Activated naive CD8-positive, alpha-beta T cell treated with anti-CD3 and anti-CD28 coated beads, Interleukin-2, amount 10 ng/mL, durations not matched to agents 7 days and 5 days (primary cell): ENCODE results near the gene VSTM4. TPM values are rescaled to one million over a fixed set of nuclear protein-coding genes. Genes with fewer than 3 reads are reported as not detected.

ENCODE experiments used
- ATAC-seq: fragments of 150-1000 bp; cut with Tn5 transposase; one replicate; pipeline ENCODE4 v1.10.0; 2021; ENCODE audit warnings: low read depth, moderate library complexity
- POLR2A ChIA-PET: fragments of 350-600 bp; sonication (Branson Sonifier 250); formaldehyde crosslinking; loops from one replicate; lab custom pipeline; 2021; ENCODE audit warnings: antibody characterized with exemption; lab: Charles Lee
- DNase-seq: peaks from one replicate; pipeline ENCODE4 v3.0.0; 2021
- H3K27ac Mint-ChIP-seq: one replicate; pipeline ENCODE4 v1.8.0; 2022; ENCODE audit warnings: mild to moderate bottlenecking, mixed read lengths
- H3K27me3 Mint-ChIP-seq: one replicate; pipeline ENCODE4 v1.8.0; 2022; ENCODE audit warnings: mild to moderate bottlenecking, moderate library complexity, mixed read lengths
- H3K36me3 Mint-ChIP-seq: one replicate; pipeline ENCODE4 v1.8.0; 2021; ENCODE audit warnings: mild to moderate bottlenecking, mixed read lengths
- H3K4me1 Mint-ChIP-seq: one replicate; pipeline ENCODE4 v1.8.0; 2021; ENCODE audit warnings: mixed read lengths
- H3K4me3 Mint-ChIP-seq: one replicate; pipeline ENCODE4 v1.8.0; 2022; ENCODE audit warnings: mild to moderate bottlenecking, moderate library complexity, mixed read lengths
- H3K9me3 Mint-ChIP-seq: one replicate; pipeline ENCODE4 v1.8.0; 2021; ENCODE audit warnings: mixed read lengths
- total RNA-seq, 2 experiments: library from RNA; stranded (reverse); gene quantifications; one replicate each; pipeline ENCODE4 v1.2.3, GENCODE V29; 2021

Gene VSTM4
- total RNA-seq, 2 experiments from 2014 or later, result not detected

DNA sequence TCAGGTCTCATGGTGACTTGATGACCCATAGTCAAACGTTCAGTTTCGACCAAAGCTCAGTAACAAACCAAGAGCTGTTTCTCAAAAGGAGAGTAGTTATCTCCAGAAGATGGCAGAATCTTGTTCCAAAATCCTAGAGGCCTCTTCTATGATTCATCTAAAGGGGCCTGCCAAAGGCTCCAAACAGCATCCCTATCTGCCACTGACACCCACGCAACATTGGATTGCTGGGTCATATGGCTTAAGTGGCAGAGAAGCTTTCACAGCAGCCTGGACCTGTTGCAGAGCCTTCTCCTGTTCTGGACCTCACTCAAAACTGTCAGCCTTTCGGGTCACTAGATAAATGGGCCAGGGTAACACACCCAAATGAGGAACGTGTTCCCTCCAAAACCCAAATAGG is 121.7 kb downstream of the VSTM4 start:
- Mint-ChIP-seq H3K4me3 (no peak overlapping the region), H3K9me3 (no peaks in the 10 kb centered on the region), H3K27ac (no peak overlapping the region), H3K4me1 (no peaks in the 10 kb centered on the region), H3K27me3 (peaks cover 14% of the 10 kb centered on the region), H3K36me3 (no peaks in the 10 kb centered on the region)
- POLR2A ChIA-PET, result no interaction called here
- DNase-seq (no peak), ATAC-seq (no peak)

DNA sequence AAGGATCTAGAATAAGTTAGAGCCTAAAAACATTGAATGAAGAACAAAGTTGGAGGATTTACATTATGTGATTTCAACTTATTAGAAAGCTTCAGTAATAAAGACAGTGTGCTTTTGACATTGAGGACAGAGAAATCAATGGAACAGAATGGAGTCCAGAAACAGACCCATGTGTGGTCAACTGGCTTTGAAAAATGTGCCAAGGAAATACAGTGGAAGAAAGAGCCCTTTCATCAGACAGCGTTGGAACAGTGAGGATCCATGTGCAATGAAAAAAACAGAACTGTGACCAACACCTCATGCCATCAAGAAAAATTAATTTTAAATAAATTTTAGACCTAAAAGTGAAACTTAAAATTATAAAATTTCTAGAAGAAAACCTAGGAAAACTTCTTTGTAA is 125.1 kb downstream of the VSTM4 start:
- Mint-ChIP-seq H3K27ac (no peak overlapping the region), H3K4me3 (no peak overlapping the region), H3K36me3 (no peaks in the 10 kb centered on the region), H3K9me3 (no peaks in the 10 kb centered on the region), H3K27me3 (peaks cover 8% of the 10 kb centered on the region), H3K4me1 (no peaks in the 10 kb centered on the region)
- DNase-seq, result no peak
- ATAC-seq, result no peak
- POLR2A ChIA-PET, result no interaction called here

DNA sequence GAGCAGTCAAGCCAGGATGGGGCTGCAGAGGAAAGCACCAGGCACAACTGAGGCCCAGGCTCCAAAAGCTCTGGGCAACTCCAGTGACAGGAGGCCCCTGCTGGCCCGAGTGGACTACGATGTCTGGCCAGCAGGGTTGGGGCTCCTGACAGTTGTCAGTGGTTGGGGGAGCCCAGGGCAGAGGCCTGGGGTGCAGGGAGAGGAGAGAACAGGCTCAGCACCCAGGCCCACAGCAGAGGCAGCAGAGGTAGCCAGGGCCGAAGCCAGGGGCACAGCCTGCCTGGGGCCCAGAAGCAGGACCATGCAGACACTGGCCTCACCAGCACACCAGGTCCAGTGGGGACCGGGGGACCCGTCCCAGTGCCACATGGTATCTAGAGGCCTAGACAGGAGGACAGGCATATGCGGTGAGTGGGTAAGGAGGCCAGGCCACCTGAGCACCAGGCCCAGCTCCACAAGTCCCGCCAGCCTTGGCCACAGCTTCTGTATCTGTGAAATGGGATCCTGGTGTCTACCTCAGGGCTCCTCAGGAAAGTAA is 129.6 kb downstream of the VSTM4 start:
- POLR2A ChIA-PET, result no interaction called here
- Mint-ChIP-seq H3K4me1 (no peaks in the 10 kb centered on the region), H3K36me3 (no peaks in the 10 kb centered on the region), H3K27ac (no peak overlapping the region), H3K27me3 (peaks cover 2% of the 10 kb centered on the region), H3K4me3 (no peak overlapping the region), H3K9me3 (no peaks in the 10 kb centered on the region)
- DNase-seq (no peak), ATAC-seq (no peak)

DNA sequence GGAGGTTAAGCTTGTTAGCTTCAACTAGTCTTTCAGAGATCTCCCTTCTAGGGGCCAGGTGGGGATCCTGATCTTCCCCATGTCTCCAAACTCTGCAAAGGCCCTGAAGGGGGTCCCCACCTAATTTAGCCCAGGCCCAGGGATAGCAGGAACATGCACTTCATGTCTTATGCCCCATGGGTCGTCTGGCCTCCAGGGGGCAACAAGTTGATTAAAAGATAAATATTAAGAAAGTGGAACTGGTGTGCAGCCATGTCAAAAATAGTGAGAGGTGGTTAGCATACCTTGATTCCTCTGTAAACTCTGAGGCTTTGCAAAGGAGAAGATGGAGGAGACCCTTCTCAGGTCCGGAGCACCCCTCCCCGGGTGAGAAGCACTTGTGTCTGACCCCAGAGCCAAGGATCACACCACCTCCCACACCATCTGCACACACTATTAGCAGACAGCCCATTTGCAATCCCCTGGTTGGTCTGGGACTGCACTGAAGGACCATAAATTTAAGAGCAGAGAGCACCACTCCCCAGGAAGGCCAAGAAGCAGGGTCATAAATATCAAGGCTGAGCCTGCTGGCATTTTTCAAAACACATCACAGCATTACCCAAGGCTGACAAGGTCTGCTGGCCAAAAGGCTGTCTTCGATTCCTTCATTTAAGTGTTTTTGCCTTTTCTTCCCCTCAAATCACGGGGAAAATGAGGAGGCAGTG is 131.5 kb downstream of the VSTM4 start:
- Mint-ChIP-seq H3K27ac (no peak overlapping the region), H3K9me3 (no peaks in the 10 kb centered on the region), H3K4me1 (no peaks in the 10 kb centered on the region), H3K36me3 (no peaks in the 10 kb centered on the region), H3K27me3 (no peaks in the 10 kb centered on the region), H3K4me3 (no peak overlapping the region)
- ATAC-seq (no peak), DNase-seq (no peak)
- POLR2A ChIA-PET, result no interaction called here

GRCh38 chr10:48982584-48982983 is 132.7 kb downstream of the VSTM4 start:
- Mint-ChIP-seq H3K9me3 (no peaks in the 10 kb centered on the region), H3K27me3 (no peaks in the 10 kb centered on the region), H3K4me1 (no peaks in the 10 kb centered on the region), H3K4me3 (no peak overlapping the region), H3K27ac (no peak overlapping the region), H3K36me3 (no peaks in the 10 kb centered on the region)
- POLR2A ChIA-PET, result no interaction called here
- no peak for DNase-seq
- ATAC-seq, result no peak

DNA sequence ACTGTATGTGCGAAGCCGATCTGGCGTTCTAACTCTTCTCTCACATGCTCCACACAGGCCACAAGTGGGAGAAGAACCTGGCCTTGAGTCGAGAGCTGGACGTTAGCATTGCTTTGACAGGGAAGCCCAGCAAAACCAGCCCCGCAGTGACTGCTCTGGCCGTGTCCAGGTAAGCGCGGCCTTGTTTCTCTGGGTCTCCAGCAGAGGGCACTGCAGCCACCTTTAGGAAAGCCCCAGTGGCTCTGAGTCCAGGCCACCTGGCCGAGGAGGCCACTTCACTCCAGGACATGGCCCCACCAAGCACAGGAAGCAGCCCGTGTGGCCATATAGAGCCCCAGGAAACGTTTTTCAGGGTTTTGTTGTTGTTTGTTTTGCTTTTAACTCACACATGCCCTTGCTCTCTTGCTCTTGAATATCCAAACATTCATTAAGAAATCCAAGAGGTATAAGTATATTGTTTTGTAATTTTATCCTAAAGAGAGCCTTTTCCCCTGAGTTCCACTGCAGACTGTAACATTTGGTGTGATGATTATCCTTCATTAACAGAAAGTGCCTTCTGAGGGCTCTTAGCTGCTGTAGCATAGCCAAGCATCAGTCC is 133.9 kb downstream of the VSTM4 start:
- ATAC-seq (peak; percentile 73), DNase-seq (peak; percentile 50)
- H3K4me1 Mint-ChIP-seq, result no peaks in the 10 kb centered on the region
- POLR2A ChIA-PET, result no interaction called here
- H3K27me3 Mint-ChIP-seq, result no peaks in the 10 kb centered on the region
- H3K36me3 Mint-ChIP-seq, result no peaks in the 10 kb centered on the region
- H3K4me3 Mint-ChIP-seq, result no peak overlapping the region
- no peak overlapping the region for H3K27ac Mint-ChIP-seq
- H3K9me3 Mint-ChIP-seq, result no peaks in the 10 kb centered on the region

GRCh38 chr10:48978318-48978717 is 137.0 kb downstream of the VSTM4 start:
- Mint-ChIP-seq H3K27me3 (no peaks in the 10 kb centered on the region), H3K4me1 (no peaks in the 10 kb centered on the region), H3K9me3 (no peaks in the 10 kb centered on the region), H3K27ac (no peak overlapping the region), H3K36me3 (no peaks in the 10 kb centered on the region), H3K4me3 (no peak overlapping the region)
- POLR2A ChIA-PET, result no interaction called here
- ATAC-seq (no peak), DNase-seq (no peak)

DNA sequence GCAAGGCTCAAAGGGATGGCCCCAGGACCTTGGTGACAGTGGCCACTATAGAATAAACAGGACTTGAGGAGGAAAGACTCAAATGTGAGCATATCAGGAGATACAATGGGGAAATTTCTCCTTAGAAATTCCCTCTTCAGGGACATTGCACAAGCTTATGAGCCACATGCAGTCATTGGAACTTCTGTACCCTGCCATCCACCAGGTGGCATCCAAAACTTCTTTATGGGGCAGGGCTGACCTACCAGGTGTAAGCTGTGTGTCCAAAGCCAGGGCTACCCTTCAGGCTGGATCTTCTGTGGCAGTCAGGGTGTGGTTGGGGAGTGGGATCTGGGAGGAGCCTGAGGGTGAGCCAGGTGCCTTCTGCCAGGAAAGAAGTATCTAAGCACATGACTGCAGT is 139.1 kb downstream of the VSTM4 start:
- H3K4me1 Mint-ChIP-seq, result no peaks in the 10 kb centered on the region
- H3K4me3 Mint-ChIP-seq, result no peak overlapping the region
- no peak for ATAC-seq
- H3K27ac Mint-ChIP-seq, result no peak overlapping the region
- H3K36me3 Mint-ChIP-seq, result no peaks in the 10 kb centered on the region
- no peak for DNase-seq
- POLR2A ChIA-PET, result no interaction called here
- no peaks in the 10 kb centered on the region for H3K27me3 Mint-ChIP-seq
- no peaks in the 10 kb centered on the region for H3K9me3 Mint-ChIP-seq

GRCh38 chr10:48974510-48975156 is 140.7 kb downstream of the VSTM4 start:
- H3K9me3 Mint-ChIP-seq, result no peaks in the 10 kb centered on the region
- no peaks in the 10 kb centered on the region for H3K36me3 Mint-ChIP-seq
- DNase-seq (no peak), ATAC-seq (no peak)
- no peaks in the 10 kb centered on the region for H3K27me3 Mint-ChIP-seq
- POLR2A ChIA-PET, result no interaction called here
- no peak overlapping the region for H3K27ac Mint-ChIP-seq
- H3K4me3 Mint-ChIP-seq, result no peak overlapping the region
- peaks cover 6% of the 10 kb centered on the region for H3K4me1 Mint-ChIP-seq

GRCh38 chr10:48973065-48973464 is 142.3 kb downstream of the VSTM4 start:
- Mint-ChIP-seq H3K4me3 (no peak overlapping the region), H3K36me3 (no peaks in the 10 kb centered on the region), H3K4me1 (peaks cover 6% of the 10 kb centered on the region), H3K27ac (no peak overlapping the region), H3K27me3 (no peaks in the 10 kb centered on the region), H3K9me3 (no peaks in the 10 kb centered on the region)
- no peak for DNase-seq
- ATAC-seq, result no peak
- POLR2A ChIA-PET, result no interaction called here

DNA sequence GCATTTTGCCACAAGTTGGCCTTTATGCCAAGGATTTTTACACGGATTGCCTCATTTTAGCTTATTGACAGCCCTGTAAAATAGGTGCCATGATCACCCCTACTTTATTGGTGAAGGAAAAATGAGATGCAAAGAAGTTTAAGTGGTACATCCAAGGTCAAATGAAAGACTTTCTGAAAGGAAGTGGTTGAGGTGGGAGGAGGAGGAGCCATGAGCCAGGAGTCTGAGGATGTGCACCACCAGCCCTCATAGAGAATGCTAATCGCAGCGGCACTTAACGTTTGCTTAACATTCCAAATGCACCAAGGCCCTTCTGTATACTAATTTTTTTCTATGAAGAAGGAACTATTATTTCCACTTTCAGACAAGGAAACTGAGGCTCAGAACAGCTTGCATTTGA is 144.7 kb downstream of the VSTM4 start:
- Mint-ChIP-seq H3K27me3 (peaks cover 7% of the 10 kb centered on the region), H3K4me3 (no peak overlapping the region), H3K4me1 (peaks cover 7% of the 10 kb centered on the region), H3K36me3 (no peaks in the 10 kb centered on the region), H3K9me3 (no peaks in the 10 kb centered on the region), H3K27ac (no peak overlapping the region)
- POLR2A ChIA-PET, result no interaction called here
- no peak for DNase-seq
- ATAC-seq, result peak; percentile 50

DNA sequence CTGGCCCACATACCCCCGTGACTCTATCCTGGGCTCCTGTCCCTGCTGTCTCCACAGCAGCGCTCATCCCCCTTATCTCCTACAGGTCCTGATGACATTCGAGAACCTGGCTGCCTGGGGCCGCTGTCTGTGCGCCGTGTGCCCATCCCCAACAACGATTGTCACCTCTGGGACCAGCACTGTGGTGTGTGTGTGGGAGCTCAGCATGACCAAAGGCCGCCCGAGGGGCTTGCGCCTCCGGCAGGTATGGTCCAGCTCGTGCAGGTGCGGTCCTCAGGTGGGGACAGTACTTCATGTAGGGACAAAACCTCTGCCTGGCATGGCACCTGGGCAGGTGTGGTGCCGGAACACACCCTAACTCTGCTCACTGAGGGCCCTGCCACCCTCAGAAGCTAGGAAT is 145.3 kb downstream of the VSTM4 start:
- ATAC-seq (no peak), DNase-seq (no peak)
- H3K4me1 Mint-ChIP-seq, result peaks cover 7% of the 10 kb centered on the region
- no peaks in the 10 kb centered on the region for H3K9me3 Mint-ChIP-seq
- H3K27ac Mint-ChIP-seq, result no peak overlapping the region
- no peaks in the 10 kb centered on the region for H3K36me3 Mint-ChIP-seq
- H3K4me3 Mint-ChIP-seq, result no peak overlapping the region
- peaks cover 7% of the 10 kb centered on the region for H3K27me3 Mint-ChIP-seq
- POLR2A ChIA-PET, result no interaction called here

DNA sequence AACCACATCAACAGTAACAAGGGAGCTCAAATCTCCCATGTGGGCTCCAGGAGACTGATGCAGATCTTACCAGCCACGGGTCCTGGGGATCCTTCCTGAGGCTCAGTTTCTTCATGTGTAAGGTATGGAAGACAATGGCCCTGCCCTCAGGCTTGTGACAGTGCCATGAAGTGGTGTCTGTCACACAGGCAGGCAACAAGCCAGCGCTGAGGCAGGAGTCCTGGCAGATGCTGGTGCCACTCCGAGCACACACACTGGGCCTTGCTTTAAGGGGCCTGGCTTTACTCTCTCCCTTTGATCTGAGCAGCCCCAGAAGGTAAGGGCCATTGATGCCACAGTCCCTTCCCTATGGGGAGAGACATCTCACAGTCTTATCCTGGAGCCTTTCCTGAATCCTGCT is 147.3 kb downstream of the VSTM4 start:
- ATAC-seq, result no peak
- H3K27ac Mint-ChIP-seq, result no peak overlapping the region
- H3K36me3 Mint-ChIP-seq, result no peaks in the 10 kb centered on the region
- no peak overlapping the region for H3K4me3 Mint-ChIP-seq
- DNase-seq, result no peak
- H3K9me3 Mint-ChIP-seq, result no peaks in the 10 kb centered on the region
- POLR2A ChIA-PET, result no interaction called here
- H3K27me3 Mint-ChIP-seq, result peaks cover 7% of the 10 kb centered on the region
- H3K4me1 Mint-ChIP-seq, result peaks cover 7% of the 10 kb centered on the region

GRCh38 chr10:48965460-48965859 is 149.9 kb downstream of the VSTM4 start:
- Mint-ChIP-seq H3K27me3 (peaks cover 12% of the 10 kb centered on the region), H3K36me3 (no peaks in the 10 kb centered on the region), H3K4me3 (no peak overlapping the region), H3K9me3 (no peaks in the 10 kb centered on the region), H3K27ac (no peak overlapping the region), H3K4me1 (peaks cover 3% of the 10 kb centered on the region)
- POLR2A ChIA-PET, result no interaction called here
- DNase-seq (no peak), ATAC-seq (no peak)
